T-helper 9 cell (primary cell): ENCODE results near the gene APOBEC3G.
A peak's percentile ranks its signal among the peaks of the same experiment; 100 is the strongest.
"Not testable (repeated sequence)": the region's sequence is repeated elsewhere in the genome, so short reads cannot be mapped to it uniquely, and the experiment has no call there.

Experiments
- DNase-seq: peaks from one replicate; pipeline ENCODE4 v3.0.0-alpha.2; 2020
- total RNA-seq, 2 donors: gene quantifications; one replicate each; lab custom pipeline; 2026; lab: John Stamatoyannopoulos, UW

APOBEC3G gene
- total RNA-seq, result 63.7 to 71.0 reads per million in 2 donors

DNA sequence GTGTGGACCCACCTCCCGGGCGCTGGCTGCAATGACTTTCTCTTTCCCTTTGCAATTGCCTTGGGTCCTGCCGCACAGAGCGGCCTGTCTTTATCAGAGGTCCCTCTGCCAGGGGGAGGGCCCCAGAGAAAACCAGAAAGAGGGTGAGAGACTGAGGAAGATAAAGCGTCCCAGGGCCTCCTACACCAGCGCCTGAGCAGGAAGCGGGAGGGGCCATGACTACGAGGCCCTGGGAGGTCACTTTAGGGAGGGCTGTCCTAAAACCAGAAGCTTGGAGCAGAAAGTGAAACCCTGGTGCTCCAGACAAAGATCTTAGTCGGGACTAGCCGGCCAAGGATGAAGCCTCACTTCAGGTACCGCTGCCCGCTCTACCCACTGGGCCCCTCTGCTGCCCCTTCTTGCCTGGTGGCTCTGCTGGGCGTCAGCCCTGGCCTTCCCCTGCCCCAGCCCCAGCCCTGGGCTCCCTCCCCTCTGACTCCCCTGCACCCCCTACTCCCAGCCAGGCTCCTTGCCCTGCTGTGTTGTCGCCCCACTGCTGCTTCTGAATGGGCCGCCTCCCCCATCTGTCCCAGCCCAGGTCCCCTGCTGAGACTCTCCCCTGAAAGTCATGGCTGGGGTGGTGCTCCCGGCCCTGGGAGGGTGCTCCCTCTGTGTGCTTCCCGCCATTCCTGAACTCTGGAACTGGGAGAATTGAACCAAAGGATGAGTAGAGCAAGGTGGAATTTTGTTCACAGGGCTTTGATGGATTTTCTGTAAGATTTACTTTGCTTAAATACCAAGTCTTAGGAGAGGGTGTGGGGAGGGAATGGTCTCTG lies at the start of gene APOBEC3G:
Gene APOBEC3G, plus strand, starts transcription at position 250 of the 815 bp plus-strand sequence. Its CDS starts 87 bp downstream, at position 337.
- DNase-seq, result peak; percentile 40

DNA sequence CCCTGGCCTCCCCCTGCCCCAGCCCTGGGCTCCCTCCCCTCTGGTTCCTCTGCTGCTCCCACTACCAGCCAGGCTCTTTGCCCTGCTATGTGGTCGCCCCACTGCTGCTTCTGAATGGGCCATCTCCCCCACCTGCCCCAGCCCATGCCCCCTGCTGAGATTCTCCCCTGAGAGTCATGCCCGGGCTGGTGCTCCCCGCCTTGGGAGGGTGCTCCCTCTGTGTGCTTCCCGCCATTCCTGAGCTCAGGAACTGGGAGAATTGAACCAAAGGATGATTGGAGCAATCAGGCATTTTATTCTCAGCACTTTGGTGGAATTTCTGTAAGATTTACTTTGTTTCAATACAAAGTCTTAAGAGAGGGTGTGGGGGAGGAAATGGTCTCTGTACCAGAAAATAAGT lies 49.4 kb upstream of the APOBEC3G start:
- DNase-seq, result no peak

DNA sequence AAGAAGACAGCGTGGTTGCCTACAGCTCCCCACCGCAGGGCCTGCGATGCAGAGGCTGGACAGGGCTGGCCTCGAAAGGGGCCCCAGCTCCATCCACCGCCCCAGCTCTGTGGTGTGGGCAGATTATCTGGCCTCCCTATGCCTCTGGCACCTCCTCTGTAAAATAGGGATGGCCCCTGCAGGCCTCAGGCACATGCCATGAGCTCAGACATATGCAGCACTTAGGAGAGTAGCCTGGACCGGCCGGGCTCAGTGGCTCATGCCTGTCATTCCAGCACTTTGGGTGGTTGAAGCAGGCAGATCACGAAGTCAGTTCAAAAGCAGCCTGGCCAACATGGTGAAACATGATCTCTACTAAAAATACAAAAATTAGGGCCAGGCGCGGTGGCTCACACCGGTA lies 48.8 kb upstream of the APOBEC3G start:
- DNase-seq, result no peak

- DNase-seq, result no peak
Measured at GRCh38 chr22:39029227-39029626, 47.8 kb upstream of the APOBEC3G start.

- DNase-seq, result no peak
Measured at GRCh38 chr22:39030705-39031104, 46.4 kb upstream of the APOBEC3G start.

- not testable (repeated sequence) for DNase-seq
Measured at GRCh38 chr22:39031434-39032295, 45.4 kb upstream of the APOBEC3G start.

GRCh38 chr22:39037071-39037470 lies 40.0 kb upstream of the APOBEC3G start:
- not testable (repeated sequence) for DNase-seq

GRCh38 chr22:39039306-39040126 lies 37.6 kb upstream of the APOBEC3G start:
- no peak for DNase-seq

DNA sequence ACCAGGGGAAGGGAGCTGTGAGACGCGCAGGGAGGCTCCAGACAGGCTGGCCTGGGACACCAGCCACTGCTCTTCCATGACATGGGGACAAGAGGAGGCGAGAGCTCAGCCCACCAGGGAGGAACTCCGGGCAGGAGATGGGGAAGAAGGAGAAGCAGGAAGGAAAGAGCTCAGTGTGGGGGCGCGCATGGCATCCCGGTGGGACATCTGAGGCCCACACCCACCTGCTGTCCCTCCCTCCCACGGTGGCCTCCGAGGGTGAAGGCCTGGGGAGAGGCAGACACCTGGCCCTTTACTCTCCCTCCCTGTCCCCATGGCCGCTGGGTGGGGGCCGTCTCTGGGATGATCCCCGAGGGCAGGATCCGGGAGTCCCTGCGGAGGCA lies 36.9 kb upstream of the APOBEC3G start:
- not testable (repeated sequence) for DNase-seq

DNA sequence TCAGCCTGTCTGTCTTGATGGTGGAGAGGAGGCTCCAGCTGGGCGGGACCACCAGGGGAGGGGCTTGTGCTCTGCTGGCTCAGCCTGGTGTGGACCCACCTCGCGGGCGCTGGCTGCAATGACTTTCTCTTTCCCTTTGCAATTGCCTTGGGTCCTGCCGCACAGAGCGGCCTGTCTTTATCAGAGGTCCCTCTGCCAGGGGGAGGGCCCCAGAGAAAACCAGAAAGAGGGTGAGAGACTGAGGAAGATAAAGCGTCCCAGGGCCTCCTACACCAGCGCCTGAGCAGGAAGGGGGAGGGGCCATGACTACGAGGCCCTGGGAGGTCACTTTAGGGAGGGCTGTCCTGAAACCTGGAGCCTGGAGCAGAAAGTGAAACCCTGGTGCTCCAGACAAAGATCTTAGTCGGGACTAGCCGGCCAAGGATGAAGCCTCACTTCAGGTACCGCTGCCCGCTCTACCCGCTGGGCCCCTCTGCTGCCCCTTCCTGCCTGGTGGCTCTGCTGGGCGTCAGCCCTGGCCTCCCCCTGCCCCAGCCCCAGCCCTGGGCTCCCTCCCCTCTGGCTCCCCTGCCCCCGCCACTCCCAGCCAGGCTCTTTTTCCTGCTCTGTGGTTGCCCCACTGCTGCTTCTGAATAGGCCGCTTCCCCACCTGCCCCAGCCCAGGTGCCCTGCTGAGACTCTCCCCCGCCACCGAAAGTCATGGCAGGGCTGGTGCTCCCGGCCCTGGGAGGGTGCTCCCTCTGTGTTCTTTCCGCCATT lies 36.4 kb upstream of the APOBEC3G start, which contains the start of gene APOBEC3F:
Gene APOBEC3F, plus strand, starts transcription at position 327 of the 759 bp plus-strand sequence. Its CDS starts 97 bp downstream, at position 424.
- DNase-seq, result peak; percentile 43

- DNase-seq, result no peak
Measured at GRCh38 chr22:39041908-39042307, 35.2 kb upstream of the APOBEC3G start.

DNA sequence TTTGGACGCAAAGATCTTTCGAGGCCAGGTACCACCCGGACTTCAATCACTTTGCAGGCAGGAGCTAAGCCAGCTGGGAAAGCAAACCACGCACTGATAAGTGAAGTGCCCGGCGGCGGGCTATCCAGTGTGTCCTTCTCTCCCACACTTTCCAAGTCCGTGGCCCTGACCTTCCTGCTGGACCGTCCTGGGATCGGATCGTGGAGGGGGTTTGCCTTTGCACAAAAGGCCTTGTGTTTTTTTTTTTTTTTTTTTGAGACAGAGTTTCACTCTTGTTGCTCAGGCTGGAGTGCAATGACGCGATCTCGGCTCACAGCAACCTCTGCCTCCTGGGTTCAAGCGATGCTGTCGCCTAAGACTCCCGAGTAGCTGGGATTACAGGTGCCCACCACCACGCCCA lies 34.0 kb upstream of the APOBEC3G start:
- DNase-seq, result not testable (repeated sequence)

DNA sequence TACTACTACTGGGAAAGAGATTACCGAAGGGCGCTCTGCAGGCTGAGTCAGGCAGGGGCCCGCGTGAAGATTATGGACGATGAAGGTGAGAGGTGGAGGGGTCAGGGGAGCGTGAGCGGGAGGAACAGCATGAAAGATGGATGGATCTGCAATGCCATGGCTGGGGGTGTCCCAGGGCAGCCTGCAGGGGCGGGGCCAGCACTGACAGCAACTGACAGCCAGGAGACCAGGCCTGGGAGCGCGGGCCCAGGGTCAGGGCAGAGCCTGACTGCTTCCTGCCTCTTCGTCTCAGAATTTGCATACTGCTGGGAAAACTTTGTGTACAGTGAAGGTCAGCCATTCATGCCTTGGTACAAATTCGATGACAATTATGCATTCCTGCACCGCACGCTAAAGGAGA lies 31.9 kb upstream of the APOBEC3G start:
- DNase-seq, result not testable (repeated sequence)

- not testable (repeated sequence) for DNase-seq
Measured at GRCh38 chr22:39049486-39049885, 27.6 kb upstream of the APOBEC3G start.

- not testable (repeated sequence) for DNase-seq
Measured at GRCh38 chr22:39051844-39052495, 25.1 kb upstream of the APOBEC3G start.

DNA sequence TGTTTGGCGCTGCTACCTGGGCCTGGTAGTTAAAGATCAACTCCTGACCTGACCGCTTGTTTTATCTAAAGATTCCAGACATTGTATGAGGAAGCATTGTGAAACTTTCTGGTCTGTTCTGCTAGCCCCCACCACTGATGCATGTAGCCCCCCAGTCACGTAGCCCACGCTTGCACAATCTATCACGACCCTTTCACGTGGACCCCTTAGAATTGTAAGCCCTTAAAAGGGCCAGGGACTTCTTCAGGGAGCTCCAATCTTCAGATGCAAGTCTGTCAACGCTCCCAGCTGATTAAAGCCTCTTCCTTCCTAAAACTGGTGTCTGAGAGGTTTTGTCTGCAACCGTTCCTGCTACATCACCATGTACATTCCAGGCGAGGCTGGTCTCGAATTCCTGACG lies 21.4 kb upstream of the APOBEC3G start:
- DNase-seq, result no peak

DNA sequence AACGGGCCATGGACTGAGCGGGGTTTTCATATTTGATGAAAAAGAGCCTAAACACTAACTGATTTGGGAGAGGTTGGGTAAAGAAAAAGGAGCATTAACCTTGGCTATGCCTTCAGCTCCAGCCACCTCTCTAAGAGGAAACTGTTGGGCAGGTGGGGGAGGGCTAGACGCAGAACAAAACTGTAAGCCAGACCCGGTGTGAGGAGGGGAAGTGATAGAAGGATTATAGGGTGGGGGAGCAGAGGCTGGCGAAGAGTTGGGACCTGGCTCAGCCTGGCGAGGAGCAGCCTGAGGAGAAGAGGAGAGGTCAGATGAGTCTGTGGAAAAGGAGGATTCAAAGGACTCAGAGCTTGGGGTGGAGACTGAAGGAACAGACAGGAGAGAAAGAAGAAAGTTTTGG lies 15.8 kb upstream of the APOBEC3G start:
- not testable (repeated sequence) for DNase-seq

DNA sequence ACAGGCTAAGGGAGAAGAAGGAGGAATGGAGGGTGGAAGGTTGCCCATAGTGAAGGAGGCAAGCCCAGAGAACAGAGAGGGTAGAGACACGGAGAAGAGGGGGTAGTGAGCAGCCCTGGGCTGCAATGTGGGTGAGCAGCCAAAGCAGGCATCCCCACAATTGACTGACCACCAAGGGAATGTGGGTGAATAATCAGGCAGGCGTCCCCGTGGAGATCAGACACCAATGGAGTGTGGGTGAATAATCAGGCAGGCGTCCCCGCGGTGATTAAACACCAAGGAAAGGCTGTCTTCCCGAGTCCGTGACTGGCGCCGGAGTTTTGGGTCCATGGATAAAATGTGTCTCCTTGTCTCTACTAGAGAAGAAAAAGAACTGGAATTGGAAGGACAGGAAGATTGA lies 15.1 kb upstream of the APOBEC3G start:
- not testable (repeated sequence) for DNase-seq

GRCh38 chr22:39063904-39064303 lies 13.2 kb upstream of the APOBEC3G start:
- DNase-seq, result not testable (repeated sequence)

DNA sequence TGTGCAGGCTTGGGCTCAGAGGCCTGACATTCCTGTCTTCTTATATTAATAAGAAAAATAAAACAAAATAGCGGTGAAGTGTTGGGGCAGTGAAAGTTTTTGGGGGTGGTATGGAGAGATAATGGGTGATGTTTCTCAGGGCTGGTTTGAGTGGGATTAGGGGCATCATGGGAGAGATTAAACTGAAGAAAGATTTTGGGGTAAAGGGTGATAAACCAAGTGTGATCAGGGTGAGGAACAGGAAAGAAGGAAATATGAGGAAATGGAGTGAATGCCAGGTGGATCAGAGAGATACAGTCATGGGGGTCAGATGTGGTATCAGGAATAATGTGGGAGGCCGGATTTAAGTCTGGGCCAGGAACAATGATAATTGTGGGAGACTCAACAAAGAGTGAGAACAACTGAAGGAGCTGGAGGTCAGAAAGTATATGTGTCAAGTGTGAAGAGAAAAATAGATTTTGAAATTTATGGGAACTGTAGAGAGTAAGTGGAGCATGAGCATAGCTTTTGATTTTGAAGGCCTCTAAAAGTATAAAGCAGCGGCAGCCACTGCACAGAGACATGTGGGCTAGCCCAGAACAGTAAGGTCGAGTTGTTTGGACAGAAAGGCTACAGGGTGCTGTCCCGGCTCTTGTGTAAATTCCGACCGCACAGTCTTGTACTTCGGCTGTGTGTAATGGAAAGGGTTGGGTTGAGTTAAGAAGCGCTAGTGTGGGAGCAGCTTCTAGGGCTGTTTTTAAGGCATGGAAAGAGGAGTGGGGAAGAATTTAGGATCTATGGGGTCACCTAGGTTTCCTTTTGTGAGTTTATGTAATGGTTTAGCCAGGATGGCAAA lies 10.4 kb upstream of the APOBEC3G start:
- DNase-seq, result not testable (repeated sequence)
